HCT116 (cell line): Measurements from ENCODE around the gene KIAA1328. TPM values are rescaled to one million over a fixed set of nuclear protein-coding genes. Genes with fewer than 3 reads are reported as not detected.

Experiments used
- ATAC-seq: fragments of 200-7000 bp; cut with Tn5 transposase; 2 replicates; pipeline ENCODE4 v1.9.1; 2020; ENCODE audit warnings: mild to moderate bottlenecking, moderate library complexity
- BruUV-seq: library from RNA; stranded (reverse); fragments of 400-500 nt; replicated peaks from 2 replicates; lab custom pipeline; 2021; lab: Mats Ljungman, UMichigan
- CTCF ChIA-PET: fragments of 300-600 bp; sonication (Branson Sonifier 250); formaldehyde crosslinking; loops from one replicate; lab custom pipeline; 2021; ENCODE audit warnings: antibody characterized with exemption; lab: Charles Lee
- POLR2A ChIA-PET: fragments of 300-600, 350-600 bp; sonication (Branson Sonifier 250); formaldehyde crosslinking; loops from one replicate; lab custom pipeline; 2021; ENCODE audit warnings: antibody characterized with exemption; lab: Charles Lee
- RAD21 ChIA-PET, 2 experiments: fragments of 300-600 bp; sonication (Branson Sonifier 250); formaldehyde crosslinking; loops; one replicate each; lab custom pipeline; 2023; ENCODE audit warnings: low total read pairs in 2 of 2; ENCODE audit not compliant: uncharacterized antibody in 2 of 2, unreplicated experiment in 2 of 2, low non-redundant PET in 1 of 2; lab: Charles Lee
- DNase-seq: peaks from one replicate; pipeline ENCODE4 v3.0.0-alpha.2; 2010; ENCODE audit warnings: low read depth, low spot score
- H2AFZ ChIP-seq: fragments of 200-600 bp; shearing (Covaris generic), sonication (generic); 2 replicates; pipeline ENCODE4 v1.6.1; 2017; ENCODE audit warnings: low read depth, mixed run types, mixed read lengths, antibody characterized with exemption, low read length; ENCODE audit not compliant: poor library complexity, severe bottlenecking
- H3K27ac ChIP-seq: 2 replicates; pipeline ENCODE4 v1.5.1; 2012; ENCODE audit warnings: low read depth, low read length
- H3K27me3 ChIP-seq: fragments of 200-600 bp; sonication (generic); 2 replicates; pipeline ENCODE4 v1.6.1; 2016; ENCODE audit warnings: mixed run types, low read length, mixed read lengths; ENCODE audit not compliant: insufficient read depth
- H3K36me3 ChIP-seq, 2 experiments: fragments of 200-500 bp in 1 of 2; fragments of 200-600 bp in 1 of 2; sonication (Bioruptor generic) in 1 of 2; sonication (generic) in 1 of 2; 2 replicates each; pipeline versions ENCODE4 v1.5.1 to v1.6.1; 2014 to 2016; ENCODE audit warnings: low read length in 2 of 2, inconsistent platforms in 1 of 2, mixed read lengths in 1 of 2, mixed run types in 1 of 2; ENCODE audit not compliant: insufficient read depth in 2 of 2, control insufficient read depth in 1 of 2
- H3K4me1 ChIP-seq, 2 experiments: fragments of 200-600 bp in 1 of 2; sonication (generic) in 1 of 2; 2 replicates each; pipeline versions ENCODE4 v1.5.1 to v1.6.1; 2012 to 2017; ENCODE audit warnings: low read length in 2 of 2, inconsistent platforms in 1 of 2, mild to moderate bottlenecking in 1 of 2, mixed read lengths in 1 of 2, mixed run types in 1 of 2, moderate library complexity in 1 of 2; ENCODE audit not compliant: insufficient read depth in 2 of 2, control insufficient read depth in 1 of 2
- H3K4me2 ChIP-seq: fragments of 200-600 bp; sonication (generic); 2 replicates; pipeline ENCODE4 v1.6.1; 2017; ENCODE audit warnings: mixed run types, low read length, mixed read lengths
- H3K4me3 ChIP-seq, 2 experiments: fragments of 200-600 bp in 1 of 2; sonication (generic) in 1 of 2; replicated peaks in 1 of 2; 2 replicates each; pipeline ENCODE4 v1.5.1; 2011 to 2016; ENCODE audit warnings: low read length in 2 of 2, control low read depth in 1 of 2, low read depth in 1 of 2, mild to moderate bottlenecking in 1 of 2, mixed read lengths in 1 of 2, mixed run types in 1 of 2
- H3K79me2 ChIP-seq: fragments of 200-600 bp; sonication (generic); 2 replicates; pipeline ENCODE4 v1.6.1; 2017; ENCODE audit warnings: mild to moderate bottlenecking, mixed run types, low read length, moderate library complexity, mixed read lengths; ENCODE audit not compliant: insufficient read depth
- H3K9ac ChIP-seq: fragments of 200-600 bp; sonication (generic); 2 replicates; pipeline ENCODE4 v1.6.1; 2016; ENCODE audit warnings: low read length, mixed read lengths
- H3K9me2 ChIP-seq: fragments of 200-600 bp; sonication (generic), shearing (Covaris generic); 2 replicates; pipeline ENCODE4 v1.6.1; 2017; ENCODE audit warnings: mixed run types, mild to moderate bottlenecking, moderate library complexity; ENCODE audit not compliant: insufficient read depth
- H3K9me3 ChIP-seq, 2 experiments: fragments of 200-500 bp in 1 of 2; fragments of 200-600 bp in 1 of 2; sonication (Bioruptor generic) in 1 of 2; sonication (generic) in 1 of 2; 2 replicates each; pipeline ENCODE4 v1.6.1; 2014 to 2017; ENCODE audit warnings: low read length in 2 of 2, mixed read lengths in 2 of 2, inconsistent platforms in 1 of 2, low read depth in 1 of 2, mild to moderate bottlenecking in 1 of 2, mixed run types in 1 of 2, moderate library complexity in 1 of 2; ENCODE audit not compliant: control insufficient read depth in 1 of 2, insufficient read depth in 1 of 2
- H4K20me1 ChIP-seq: fragments of 200-600 bp; sonication (generic), shearing (Covaris generic); 2 replicates; pipeline ENCODE4 v1.6.1; 2017; ENCODE audit warnings: mixed run types, mild to moderate bottlenecking, moderate library complexity; ENCODE audit not compliant: insufficient read depth
- ATF3 ChIP-seq: IDR thresholded peaks from 2 replicates; pipeline ENCODE4 v1.6.1; 2012
- CBX3 ChIP-seq: IDR thresholded peaks from 2 replicates; pipeline ENCODE4 v1.6.1; 2012; ENCODE audit warnings: low read depth
- CTCF ChIP-seq, 3 experiments: fragments of 200-600 bp in 1 of 3; sonication (generic) in 1 of 3; IDR thresholded peaks in 2 of 3; conservative IDR thresholded peaks in 1 of 3; 2 replicates each; pipeline ENCODE4 v1.5.1; 2012 to 2017; ENCODE audit warnings: low read depth in 2 of 3, low read length in 2 of 3, antibody characterized with exemption in 1 of 3, borderline replicate concordance in 1 of 3, control low read depth in 1 of 3, mild to moderate bottlenecking in 1 of 3, mixed read lengths in 1 of 3, mixed run types in 1 of 3, moderate library complexity in 1 of 3; ENCODE audit not compliant: insufficient read depth in 1 of 3
- EGR1 ChIP-seq: IDR thresholded peaks from 2 replicates; pipeline ENCODE4 v1.6.1; 2012; ENCODE audit warnings: low read depth
- ELF1 ChIP-seq: IDR thresholded peaks from 2 replicates; pipeline ENCODE4 v1.6.1; 2012; ENCODE audit warnings: low read depth, borderline replicate concordance
- EZH2 ChIP-seq: fragments of 200-600 bp; sonication (generic); IDR thresholded peaks from 2 replicates; pipeline ENCODE4 v1.6.1; 2017; ENCODE audit warnings: antibody characterized with exemption, mixed run types
- EZH2phosphoT487 ChIP-seq: fragments of 200-600 bp; IDR thresholded peaks from 2 replicates; pipeline ENCODE4 v1.6.1; 2018; ENCODE audit warnings: antibody characterized with exemption, borderline replicate concordance
- FOSL1 ChIP-seq: IDR thresholded peaks from 2 replicates; pipeline ENCODE4 v1.6.1; 2012; ENCODE audit warnings: low read depth
- MAX ChIP-seq: IDR thresholded peaks from 2 replicates; pipeline ENCODE4 v1.6.1; 2012
- POLR2A ChIP-seq: IDR thresholded peaks from 2 replicates; pipeline ENCODE4 v1.7.0; 2011; ENCODE audit warnings: borderline replicate concordance; ENCODE audit not compliant: insufficient read depth, insufficient read length; ENCODE audit errors: extremely low read depth
- POLR2AphosphoS5 ChIP-seq: IDR thresholded peaks from 2 replicates; pipeline ENCODE4 v1.6.1; 2011; ENCODE audit warnings: mild to moderate bottlenecking, low read depth, low read length, moderate library complexity
- REST ChIP-seq: IDR thresholded peaks from 2 replicates; pipeline ENCODE4 v1.6.1; 2012; ENCODE audit warnings: low read depth
- SIN3A ChIP-seq: IDR thresholded peaks from 2 replicates; pipeline ENCODE4 v1.6.1; 2012; ENCODE audit warnings: low read depth
- SP1 ChIP-seq: IDR thresholded peaks from 2 replicates; pipeline ENCODE4 v1.6.1; 2012; ENCODE audit warnings: low read depth
- TCF7L2 ChIP-seq: IDR thresholded peaks from 2 replicates; pipeline ENCODE4 v1.7.0; 2011; ENCODE audit warnings: borderline replicate concordance, inconsistent platforms; ENCODE audit not compliant: insufficient read depth, insufficient read length; ENCODE audit errors: extremely low read depth
- YY1 ChIP-seq: IDR thresholded peaks from 2 replicates; pipeline ENCODE4 v1.6.1; 2011; ENCODE audit warnings: low read length, low read depth, moderate library complexity, mild to moderate bottlenecking; ENCODE audit not compliant: insufficient replicate concordance; ENCODE audit errors: extremely low read depth
- ZBTB33 ChIP-seq: IDR thresholded peaks from 2 replicates; pipeline ENCODE4 v1.6.1; 2011; ENCODE audit warnings: mild to moderate bottlenecking, low read length, moderate library complexity; ENCODE audit not compliant: insufficient replicate concordance; ENCODE audit errors: extremely low read depth
- ZFX ChIP-seq: fragments of 450-650 bp; IDR thresholded peaks from 2 replicates; pipeline ENCODE4 v1.6.1; 2017
- ZNF274 ChIP-seq: fragments of 200-500 bp; sonication (Bioruptor generic); IDR thresholded peaks from 2 replicates; pipeline ENCODE4 v1.6.1; 2014; ENCODE audit warnings: mild to moderate bottlenecking, low read depth, low read length, inconsistent platforms
- intact Hi-C: fragments of 100-400 bp; cut with micrococcal nuclease; formaldehyde crosslinking; loops from 2 replicates; pipeline ENCODE4 v1.10.0; 2022
- total RNA-seq: library from RNA; stranded (reverse); gene quantifications from one replicate; pipeline ENCODE4 v1.2.1, GENCODE V29; 2021; ENCODE audit not compliant: unreplicated experiment

KIAA1328 gene
- total RNA-seq, 1 experiment from 2014 or later: 5.2 TPM

- Histone ChIP-seq H3K4me2 (no peak overlapping the region), H3K4me3 (no peak overlapping the region), H3K79me2 (no peaks in the 10 kb centered on the region), H3K4me1 (no peaks in the 10 kb centered on the region), H2AFZ (no peak overlapping the region), H3K9me3 (no peaks in the 10 kb centered on the region), H4K20me1 (no peaks in the 10 kb centered on the region), H3K27me3 (no peaks in the 10 kb centered on the region), H3K36me3 (no peaks in the 10 kb centered on the region), H3K27ac (no peak overlapping the region), H3K9me2 (no peaks in the 10 kb centered on the region), H3K9ac (no peak overlapping the region)
- POLR2A ChIA-PET: no interaction called here
- intact Hi-C loops: no loop called here
- TF ChIP-seq FOSL1 (no peak), SIN3A (no peak), ZFX (no peak), MAX (no peak), POLR2A (no peak), EGR1 (no peak), POLR2AphosphoS5 (no peak), YY1 (no peak), EZH2phosphoT487 (no peak), CTCF (IDR thresholded peaks at IDR 0.05 in 2 of 3, conservative IDR thresholded peaks at IDR 0.05 in 1 of 3; ENCODE audit: borderline replicate concordance in 1 of 3, insufficient read depth in 1 of 3, low read depth in 2 of 3, low read length in 2 of 3) (no peak), ATF3 (no peak), ELF1 (no peak), CBX3 (no peak), EZH2 (no peak), ZNF274 (no peak), SP1 (no peak), TCF7L2 (no peak), REST (no peak), ZBTB33 (no peak)
- CTCF ChIA-PET: no interaction called here
- RAD21 ChIA-PET: no interaction called here
- ATAC-seq (no peak), DNase-seq (no peak)
- no TSS peak for BruUV-seq
Measured at GRCh38 chr18:36839835-36840234, 10.9 kb downstream of the KIAA1328 start.
